GM19455 (cell line): ENCODE data around the gene TCAP.
"Not testable (repeated sequence)": the region's sequence is repeated elsewhere in the genome, so short reads cannot be mapped to it uniquely, and the experiment has no call there.

ENCODE experiments used
- ATAC-seq: cut with Tn5 transposase; IDR thresholded peaks from one replicate; pipeline ENCODE4 v1.9.1; 2021; ENCODE audit not compliant: unreplicated experiment

TCAP gene

GRCh38 chr17:39678340-39679116 lies 13.4 kb downstream of the TCAP start:
- no peak for ATAC-seq

- no peak for ATAC-seq
Observed at GRCh38 chr17:39679521-39680192, 14.5 kb downstream of the TCAP start.

GRCh38 chr17:39683295-39683939 lies 18.3 kb downstream of the TCAP start:
- ATAC-seq = no peak

- ATAC-seq = no peak
Observed at GRCh38 chr17:39684369-39685192, 19.4 kb downstream of the TCAP start.

- ATAC-seq = no peak
Observed at GRCh38 chr17:39687101-39687545, 22.0 kb downstream of the TCAP start.

- peak; percentile 92 for ATAC-seq
Observed at GRCh38 chr17:39687546-39688474, 22.7 kb downstream of the TCAP start, which contains the start of gene PGAP3. Gene PGAP3, minus strand, starts transcription at chr17:39688057. Its CDS starts 43 bp downstream, at chr17:39688014.

- ATAC-seq = no peak
Observed at GRCh38 chr17:39688475-39688835, 23.3 kb downstream of the TCAP start.

- ATAC-seq = no peak
Observed at GRCh38 chr17:39688945-39689344, 23.8 kb downstream of the TCAP start.

GRCh38 chr17:39694593-39694992 lies 29.4 kb downstream of the TCAP start:
- ATAC-seq = no peak

- no peak for ATAC-seq
Observed at GRCh38 chr17:39695089-39695474, 29.9 kb downstream of the TCAP start.

GRCh38 chr17:39696731-39697130 lies 31.6 kb downstream of the TCAP start:
- ATAC-seq = no peak

- no peak for ATAC-seq
Observed at GRCh38 chr17:39697961-39698360, 32.8 kb downstream of the TCAP start.

GRCh38 chr17:39699157-39699817 lies 34.1 kb downstream of the TCAP start:
- ATAC-seq = not testable (repeated sequence)

- ATAC-seq = no peak
Observed at GRCh38 chr17:39699818-39700147, 34.6 kb downstream of the TCAP start, which contains the start of gene ERBB2. Gene ERBB2, plus strand, starts transcription at chr17:39700064. Its CDS starts 175 bp downstream, at chr17:39700239.

GRCh38 chr17:39700148-39700987 lies 35.2 kb downstream of the TCAP start:
- ATAC-seq = no peak

- ATAC-seq = no peak
Observed at GRCh38 chr17:39701012-39701783, 36.0 kb downstream of the TCAP start.

GRCh38 chr17:39701784-39702422 lies 36.8 kb downstream of the TCAP start:
- ATAC-seq = no peak
